Heart left ventricle (tissue), 16 donors: ENCODE results near the gene HEBP1. TPM values are rescaled to one million over a fixed set of nuclear protein-coding genes. Genes with fewer than 3 reads are reported as not detected.

ENCODE experiments used
- ATAC-seq, 4 donors: fragments of 200-7000 bp; cut with Tn5 transposase; one replicate each; pipeline ENCODE4 v1.9.1; 2020 to 2022; ENCODE audit warnings: moderate library complexity in 4 of 4, mild to moderate bottlenecking in 3 of 4, moderate number of reproducible peaks in 1 of 4
- DNase-seq, 5 donors: peaks; one replicate each; pipeline ENCODE4 v3.0.0-alpha.2; 2020
- H3K27ac ChIP-seq, 12 donors: fragments of 200-600 bp; sonication (generic) in 4 of 12; one replicate each; pipeline versions ENCODE4 v1.5.0 to v1.8.0; 2016 to 2022; ENCODE audit warnings: mild to moderate bottlenecking in 2 of 12
- H3K27me3 ChIP-seq, 9 donors: fragments of 200-600 bp; sonication (generic) in 2 of 9; one replicate each; pipeline versions ENCODE4 v1.5.1 to v1.8.0; 2016 to 2022; ENCODE audit warnings: mild to moderate bottlenecking in 3 of 9
- H3K36me3 ChIP-seq, 9 donors: fragments of 200-600 bp; sonication (generic) in 2 of 9; one replicate each; pipeline versions ENCODE4 v1.5.0 to v1.8.0; 2018 to 2022; ENCODE audit warnings: mild to moderate bottlenecking in 2 of 9
- H3K4me1 ChIP-seq, 12 donors: fragments of 200-600 bp; sonication (generic) in 4 of 12; one replicate each; pipeline versions ENCODE4 v1.5.0 to v1.8.0; 2016 to 2022; ENCODE audit warnings: mild to moderate bottlenecking in 3 of 12
- H3K4me3 ChIP-seq, 12 donors: fragments of 200-600 bp; sonication (generic) in 4 of 12; one replicate each; pipeline versions ENCODE4 v1.5.0 to v1.8.0; 2017 to 2022; ENCODE audit warnings: mild to moderate bottlenecking in 9 of 12, moderate library complexity in 4 of 12
- H3K9me3 ChIP-seq, 12 donors: fragments of 200-600 bp; sonication (generic) in 4 of 12; one replicate each; pipeline versions ENCODE4 v1.5.0 to v1.8.0; 2016 to 2022; ENCODE audit warnings: mild to moderate bottlenecking in 1 of 12
- CTCF ChIP-seq, 12 donors: fragments of 200-600 bp; sonication (generic) in 4 of 12; IDR thresholded peaks; one replicate each; pipeline versions ENCODE4 v1.5.0 to v1.8.0; 2018 to 2022; ENCODE audit warnings: antibody characterized with exemption in 12 of 12, mild to moderate bottlenecking in 5 of 12
- POLR2A ChIP-seq, 2 donors: fragments of 450-650 bp; IDR thresholded peaks; one replicate each; pipeline ENCODE4 v1.6.1; 2017; ENCODE audit warnings: antibody characterized with exemption in 2 of 2, mild to moderate bottlenecking in 2 of 2, moderate library complexity in 2 of 2
- WGBS, 4 donors: extraction: QIAGEN DNeasy Blood & Tissue Kit in 2 of 4; methylation state at CpG; one replicate each; pipeline versions ENCODE4 v1.1.5 to v1.1.7; 2013 to 2018; 5-methylcytosine and 5-hydroxymethylcytosine counted together
- intact Hi-C, 10 donors: fragments of 100-400 bp; cut with DNase I; formaldehyde crosslinking; loops; one replicate each; pipeline versions ENCODE4 v1.11.1 to v1.14.2; 2022
- polyA plus RNA-seq, 2 donors: library from polyadenylated mRNA; stranded (reverse); fragments of 200-250 nt; gene quantifications; one replicate each; pipeline ENCODE4 v1.2.3, GENCODE V29; 2013
- total RNA-seq, 9 donors: library from RNA; depleted of rRNA in 2 of 9; stranded (reverse); fragments of >200 nt in 2 of 9; fragmentation: NEBNext Ultra II Directional in 3 of 9; extraction: Animal tissue kit (Norgen Biotek cat#: 25700) in 3 of 9; gene quantifications; one replicate each; pipeline versions ENCODE4 v1.1.0 to v1.2.4, GENCODE V29; 2016 to 2023
- donor health status: ischemic (EF 13 %, LVEDD 7.1; RV severe dilation, severe dysfunction).
- donor health status: healthy with polysubstance abuse.
- donor health status: DM: no; HTN: yes; CAD: no.
- donor health status: DM: no; HTN: no; CAD: no.
- donor health status: ischemic (EF 25% LVEDD 6.9; RV normal size, moderate dysfunction).
- donor health status: ischemic (EF 25% LVEDD 5.7; RV mildly dilated, moderate dysfunction).
- donor health status: healthy.
- donor health status: DM: yes; HTN: yes; CAD: no.
- donor health status: ischemic (EF 35%, LVEDD 5.7; RV mildly dilated, moderate dysfunction).
- donor health status: nonischemic (EF 11% LVEDD 7.7; RV severe dilation, severe dysfunction).
- donor health status: DM: yes; HTN: yes; CAD: no.
- donor health status: PGD.
- donor health status: ischemic (EF 29% LVEDD 5.4; RV normal size, mild dysfunction).
- donor health status: nonischemic (EF 23%, LVEDD 6.1; RV moderate dilation, normal function).

HEBP1 gene
- total and polyA plus RNA-seq, 11 donors = 26.3 to 88.1 (median 52.6) TPM

GRCh38 chr12:12951504-12951903 is 48.6 kb downstream of the HEBP1 start:
- no peaks in the 10 kb centered on the region for H3K9me3 ChIP-seq
- ATAC-seq = no peak
- H3K4me1 ChIP-seq = no peaks in the 10 kb centered on the region
- 88 to 92% (median 91%) methylated on average over 1 of the region's 1 CpG for WGBS, 4 donors
- TF ChIP-seq POLR2A (IDR thresholded peaks at IDR 0.05) (no peak), CTCF (IDR thresholded peaks at IDR 0.05) (no peak)
- H3K27ac ChIP-seq = no peak overlapping the region
- H3K4me3 ChIP-seq = no peak overlapping the region
- no peak for DNase-seq
- no peaks in the 10 kb centered on the region for H3K36me3 ChIP-seq
- intact Hi-C loops = no loop called here
- no peaks in the 10 kb centered on the region for H3K27me3 ChIP-seq

GRCh38 chr12:12947902-12948301 is 52.2 kb downstream of the HEBP1 start:
- intact Hi-C loops = no loop called here
- H3K27me3 ChIP-seq = no peaks in the 10 kb centered on the region
- H3K36me3 ChIP-seq = no peaks in the 10 kb centered on the region
- no peaks in the 10 kb centered on the region for H3K9me3 ChIP-seq
- no peak overlapping the region for H3K4me3 ChIP-seq
- no peaks in the 10 kb centered on the region for H3K4me1 ChIP-seq
- ATAC-seq = no peak
- no peak for DNase-seq
- TF ChIP-seq CTCF (IDR thresholded peaks at IDR 0.05) (no peak), POLR2A (IDR thresholded peaks at IDR 0.05) (no peak)
- WGBS, 4 donors = 84 to 91% (median 87%) methylated on average over 4 of the region's 4 CpGs
- H3K27ac ChIP-seq = no peak overlapping the region

GRCh38 chr12:12946686-12947355 is 53.2 kb downstream of the HEBP1 start:
- DNase-seq (no peak), ATAC-seq (no peak)
- no peaks in the 10 kb centered on the region for H3K27me3 ChIP-seq
- intact Hi-C loops = no loop called here
- no peaks in the 10 kb centered on the region for H3K4me1 ChIP-seq
- H3K36me3 ChIP-seq = no peaks in the 10 kb centered on the region
- TF ChIP-seq CTCF (IDR thresholded peaks at IDR 0.05) = no peak
- TF ChIP-seq POLR2A (IDR thresholded peaks at IDR 0.05) = no peak
- 86 to 89% (median 87%) methylated on average over 7 of the region's 7 CpGs for WGBS, 4 donors
- H3K4me3 ChIP-seq = no peak overlapping the region
- H3K9me3 ChIP-seq = no peaks in the 10 kb centered on the region
- H3K27ac ChIP-seq = no peak overlapping the region

GRCh38 chr12:12945591-12945990 is 54.5 kb downstream of the HEBP1 start:
- no peaks in the 10 kb centered on the region for H3K36me3 ChIP-seq
- ATAC-seq (no peak), DNase-seq (no peak)
- TF ChIP-seq CTCF (IDR thresholded peaks at IDR 0.05) = no peak
- TF ChIP-seq POLR2A (IDR thresholded peaks at IDR 0.05) = no peak
- H3K4me1 ChIP-seq = no peaks in the 10 kb centered on the region
- no peak overlapping the region for H3K4me3 ChIP-seq
- H3K9me3 ChIP-seq = no peaks in the 10 kb centered on the region
- H3K27me3 ChIP-seq = no peaks in the 10 kb centered on the region
- intact Hi-C loops = no loop called here
- no peak overlapping the region for H3K27ac ChIP-seq
